Ovary (tissue), 3 donors: ENCODE results near the gene COL4A1.

ENCODE experiments used
- CTCF ChIP-seq, 3 donors: fragments of 450-650 bp in 2 of 3; fragments of 200-600 bp in 1 of 3; IDR thresholded peaks; one replicate each; pipeline versions ENCODE4 v1.5.1 to v1.8.0; 2016 to 2022; ENCODE audit warnings: antibody characterized with exemption in 3 of 3, mild to moderate bottlenecking in 1 of 3
- EP300 ChIP-seq: sonication (generic); formaldehyde crosslinking; IDR thresholded peaks from one replicate; pipeline ENCODE4 v1.6.1; 2017; ENCODE audit warnings: antibody characterized with exemption
- POLR2A ChIP-seq: fragments of 450-650 bp; IDR thresholded peaks from one replicate; pipeline ENCODE4 v1.6.1; 2017; ENCODE audit warnings: antibody characterized with exemption, mild to moderate bottlenecking, moderate library complexity
- donor health status: DM: no; HTN: no; CAD: no.

GRCh38 chr13:110280231-110280813, 26.6 kb downstream of the COL4A1 start:
- TF ChIP-seq POLR2A (no peak), CTCF (IDR thresholded peaks at IDR 0.05) (no peak), EP300 (no peak)
